Activated gamma-delta T cell treated with anti-CD3 and anti-CD28 coated beads, Interleukin-2, amount 50 U/mL, for 16 hours (primary cell): ENCODE data around the gene ZNF479.
"Not testable (repeated sequence)": the region's sequence is repeated elsewhere in the genome, so short reads cannot be mapped to it uniquely, and the experiment has no call there.

Source experiments
- DNase-seq: peaks from one replicate; pipeline ENCODE4 v3.0.0-alpha.2; 2020; ENCODE audit warnings: low read depth

Gene ZNF479

DNA sequence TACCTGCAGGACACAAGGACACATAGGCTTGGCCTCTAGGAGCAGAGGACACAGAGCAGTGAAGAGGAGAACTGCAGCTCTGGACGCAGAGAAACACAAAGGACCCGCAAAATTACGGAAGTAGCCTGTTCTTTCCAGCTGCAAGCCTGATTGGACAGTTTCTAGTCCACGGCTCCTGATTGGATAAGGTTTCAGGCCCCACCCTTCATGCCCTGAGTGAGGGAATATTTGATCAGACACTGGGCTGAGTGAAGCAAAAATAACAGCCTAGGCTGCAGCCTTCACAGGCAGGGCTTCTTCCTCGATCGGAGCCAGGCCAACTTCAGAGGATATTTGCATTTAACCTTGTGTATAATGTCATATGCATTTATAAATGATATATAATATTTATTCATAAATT is at the start of gene ZNF479:
TSS of gene ZNF479 (minus strand) at position 101 of the 400 bp plus-strand sequence. CDS start 112 bp downstream, outside the sequence.
- not testable (repeated sequence) for DNase-seq

DNA sequence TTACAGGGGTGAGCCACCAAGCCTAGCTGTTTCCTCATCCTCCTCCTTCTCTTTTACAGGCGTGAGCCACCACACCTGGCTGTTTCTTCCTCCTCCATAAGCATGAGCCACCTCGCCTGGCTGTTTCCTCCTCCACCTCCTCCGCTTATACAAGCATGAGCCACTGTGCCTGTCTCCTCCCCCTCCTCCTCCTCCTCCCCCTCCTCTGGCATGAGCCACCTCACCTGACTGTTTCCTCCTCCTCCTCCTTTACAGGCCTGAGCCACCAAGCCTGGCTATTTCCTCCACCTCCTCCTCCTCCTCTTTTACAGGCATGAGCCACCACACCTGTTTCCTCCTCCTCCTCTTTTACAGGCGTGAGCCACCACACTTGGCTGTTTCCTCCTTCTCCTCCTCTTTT is 49.8 kb upstream of the ZNF479 start:
- no peak for DNase-seq

DNA sequence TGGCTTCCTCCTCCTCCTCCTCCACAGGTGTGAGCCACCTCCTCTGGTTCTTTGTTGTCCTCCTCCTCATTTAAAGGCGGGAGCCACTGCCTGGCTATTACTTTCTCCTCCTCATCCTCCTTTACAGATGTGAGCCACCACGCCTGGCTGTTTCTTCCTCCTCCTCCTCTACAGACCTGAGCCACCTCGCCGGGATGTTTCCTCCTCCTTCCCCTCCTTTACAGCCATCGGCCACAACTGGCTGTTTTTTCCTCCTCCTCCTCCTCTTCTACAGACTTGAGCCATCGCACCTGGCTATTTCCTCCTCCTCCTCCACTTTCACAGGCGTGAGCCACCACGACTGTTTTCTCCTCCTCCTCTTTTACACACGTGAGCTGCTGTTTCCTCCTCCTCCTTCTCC is 49.0 kb upstream of the ZNF479 start:
- no peak for DNase-seq

DNA sequence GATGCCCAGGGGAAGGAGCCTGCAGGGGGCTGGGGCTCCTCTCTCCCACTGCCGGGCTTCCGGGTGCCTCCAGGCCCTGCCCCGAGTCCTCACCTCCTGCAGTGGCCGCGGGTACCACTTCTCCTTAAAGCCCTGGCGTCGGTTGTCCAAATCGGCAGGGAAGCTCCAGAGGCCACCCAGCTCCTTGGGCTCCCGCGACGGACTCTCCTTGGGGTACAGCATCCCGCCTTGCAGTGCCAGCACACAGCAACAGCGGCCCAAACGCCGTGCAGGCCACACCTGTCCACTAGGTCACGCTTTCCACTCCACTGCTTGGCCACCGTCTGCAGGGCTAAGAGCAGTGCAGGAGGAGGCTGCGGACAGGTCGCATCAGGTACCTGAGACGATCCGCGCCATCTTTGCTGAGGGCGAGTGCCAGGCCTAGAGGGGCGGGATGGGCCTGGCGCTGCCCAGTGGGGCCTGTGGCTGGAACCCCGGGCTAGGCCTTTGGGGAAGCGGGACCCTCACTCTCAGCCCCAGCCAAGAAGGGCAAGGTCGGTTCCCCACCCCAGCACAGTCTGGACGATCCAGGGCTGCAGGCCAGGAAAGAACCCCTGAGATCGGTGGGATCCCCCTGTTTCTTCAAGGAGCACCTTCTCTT is 47.7 kb upstream of the ZNF479 start:
- DNase-seq, result no peak

DNA sequence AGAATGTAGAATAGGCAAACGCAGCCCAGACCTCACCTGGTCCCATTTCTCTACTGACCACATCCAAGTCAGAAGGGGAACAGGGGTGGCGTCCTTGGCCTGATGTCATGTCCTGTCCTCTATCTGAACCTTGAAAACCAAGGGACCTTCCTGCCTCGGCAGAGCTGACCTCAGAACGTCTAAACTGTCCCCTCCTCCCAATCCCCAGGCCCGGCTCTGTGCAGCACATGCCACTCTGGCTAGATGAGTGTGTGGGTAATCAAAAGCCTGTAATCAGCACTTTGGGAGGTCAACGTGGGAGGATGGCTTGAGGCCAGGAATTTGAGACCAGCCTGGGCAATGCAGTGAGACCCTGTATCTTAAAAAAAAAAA is 46.5 kb upstream of the ZNF479 start:
- no peak for DNase-seq

DNA sequence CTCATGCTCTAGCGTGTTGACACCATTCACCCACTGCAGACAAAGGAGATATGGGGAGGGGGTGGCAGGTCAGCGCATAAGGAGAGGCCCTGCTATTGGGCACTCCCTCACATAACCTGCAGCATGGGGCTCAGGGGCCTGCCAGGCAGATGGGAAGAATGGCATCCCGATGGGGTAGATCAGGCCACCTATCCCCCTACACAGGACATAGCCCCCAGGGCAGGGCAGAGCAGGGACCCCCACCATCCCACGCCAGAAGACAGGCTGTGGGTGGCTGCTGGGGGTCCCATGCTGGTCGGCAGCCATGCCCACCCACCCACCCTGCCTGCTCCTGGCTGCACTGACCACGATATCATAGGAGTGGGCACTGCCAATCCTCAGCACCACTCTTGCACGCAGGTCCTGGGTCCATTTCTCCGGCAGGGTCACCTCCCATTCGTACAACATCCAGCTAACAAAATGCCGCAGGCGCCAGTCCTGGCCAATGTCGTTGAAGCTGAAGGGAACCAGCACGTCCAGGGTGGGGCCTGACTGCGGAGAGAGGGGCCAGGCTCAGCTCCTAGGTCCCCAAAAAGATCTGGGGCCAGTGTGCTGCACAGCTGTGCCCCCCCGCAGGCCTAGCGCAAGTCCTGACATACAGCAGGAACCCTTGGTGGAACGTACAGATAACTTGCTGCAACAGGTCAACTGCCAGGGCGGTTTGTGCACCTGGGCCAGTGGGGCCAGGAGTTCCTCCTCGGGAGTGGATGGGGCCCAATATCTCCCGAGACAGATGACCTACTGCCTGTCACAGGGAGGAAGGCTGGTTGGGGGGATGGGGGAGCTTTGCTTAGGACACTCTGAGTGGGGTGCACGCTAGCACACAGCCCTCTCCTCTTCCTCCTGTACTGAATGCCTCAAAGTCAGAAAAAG is 45.9 kb upstream of the ZNF479 start:
- DNase-seq, result no peak

DNA sequence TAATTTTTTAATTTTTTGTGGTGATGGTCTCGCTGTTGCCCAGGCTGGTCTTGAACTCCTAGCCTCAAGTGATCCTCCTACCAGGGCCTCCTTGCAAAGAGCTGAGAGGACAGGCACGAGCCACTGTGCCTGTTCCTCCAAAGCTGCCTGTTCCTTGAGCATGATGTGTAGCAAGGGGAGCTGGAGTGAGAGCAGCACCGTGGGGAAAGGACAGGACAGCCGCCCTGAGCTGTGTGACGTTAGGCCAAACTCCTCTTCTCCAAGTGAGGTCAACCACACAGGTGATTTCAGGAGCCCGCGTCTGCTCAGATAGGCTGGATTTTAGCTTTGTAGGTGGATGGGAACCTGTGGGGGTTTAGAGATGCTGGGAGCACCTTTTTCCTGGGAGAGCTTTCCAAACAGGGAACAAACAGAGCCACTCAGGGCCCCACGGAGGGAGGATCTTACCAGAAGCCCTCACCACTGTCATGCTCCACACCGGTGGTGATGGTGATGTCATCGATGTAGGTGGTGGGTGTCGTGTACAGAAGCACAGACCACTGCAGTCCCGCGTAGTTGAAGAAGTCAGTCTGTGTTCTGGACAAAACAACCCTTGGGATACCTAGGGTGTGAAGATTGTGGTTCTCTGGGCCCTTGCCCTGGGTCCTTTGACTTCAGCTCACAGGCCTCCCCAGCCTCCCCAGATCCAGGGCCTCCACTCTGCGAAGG is 44.8 kb upstream of the ZNF479 start:
- DNase-seq, result no peak

DNA sequence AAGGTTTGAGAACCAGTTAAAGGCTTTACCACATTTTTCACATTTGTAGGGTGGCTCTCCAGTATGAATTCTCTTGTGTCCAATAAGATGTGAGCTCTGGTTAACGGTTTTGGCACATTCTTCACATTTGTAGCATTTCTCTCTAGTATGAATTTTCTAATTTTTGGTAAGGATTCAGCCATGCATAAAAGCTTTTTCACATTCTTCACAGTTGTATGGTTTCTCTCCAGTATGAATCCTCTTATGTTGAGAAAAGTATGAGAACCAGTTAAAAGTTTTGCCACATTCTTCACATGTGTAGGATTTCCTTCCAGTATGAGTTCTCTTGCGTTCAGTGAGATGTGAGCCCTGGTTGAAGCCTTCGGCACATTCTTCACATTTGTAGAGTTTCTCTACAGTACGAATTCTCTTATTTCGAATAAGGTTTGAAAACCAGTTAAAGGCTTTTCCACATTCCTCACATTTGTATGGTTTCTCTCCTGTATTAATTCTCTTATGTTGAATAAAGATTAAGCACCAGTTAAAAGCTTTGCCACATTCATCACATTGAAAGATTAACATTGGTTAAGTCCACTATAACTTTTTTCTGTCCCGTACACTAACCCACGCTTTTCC is 33.2 kb upstream of the ZNF479 start:
- no peak for DNase-seq

DNA sequence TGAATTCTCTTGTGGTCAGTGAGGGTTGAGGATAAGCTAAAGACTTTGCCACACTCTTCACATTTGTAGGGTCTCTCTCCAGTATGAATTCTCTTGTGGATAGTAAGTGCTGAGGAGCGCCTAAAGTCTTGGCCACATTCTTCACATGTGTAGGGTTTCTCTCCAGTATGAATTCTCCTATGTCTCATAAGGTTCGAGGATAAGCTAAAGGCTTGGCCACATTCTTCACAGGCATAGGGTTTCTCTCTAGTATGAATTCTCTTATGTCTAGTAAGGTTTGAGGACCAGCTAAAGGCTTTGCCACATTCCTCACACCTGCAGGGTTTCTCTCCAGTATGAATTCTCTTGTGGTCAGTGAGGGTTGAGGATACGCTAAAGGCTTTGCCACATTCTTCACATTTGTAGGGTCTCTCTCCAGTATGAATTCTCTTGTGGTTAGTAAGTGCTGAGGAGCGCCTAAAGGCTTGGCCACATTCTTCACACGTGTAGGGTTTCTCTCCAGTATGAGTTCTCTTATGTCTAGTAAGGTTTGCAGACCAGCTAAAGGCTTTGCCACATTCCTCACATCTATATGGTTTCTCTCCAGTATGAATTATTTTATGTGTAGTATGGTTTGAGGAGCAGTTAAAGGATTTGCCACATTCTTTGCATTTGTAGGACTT is 12.0 kb downstream of the ZNF479 start:
- not testable (repeated sequence) for DNase-seq
